HepG2 (cell line): ENCODE results near the gene C16orf87. TPM values are rescaled to one million over a fixed set of nuclear protein-coding genes. Genes with fewer than 3 reads are reported as not detected.
A peak's percentile ranks its signal among the peaks of the same experiment; 100 is the strongest.

Experiments
- HOXA3 ChIP-seq: sonication (generic); formaldehyde crosslinking; IDR thresholded peaks from 2 replicates; pipeline ENCODE4 v1.5.0; 2020; ENCODE audit warnings: missing genetic modification reagents
- KLF13 ChIP-seq: sonication (generic); formaldehyde crosslinking; IDR thresholded peaks from 2 replicates; pipeline ENCODE4 v1.4.0; 2020; ENCODE audit warnings: mild to moderate bottlenecking, missing genetic modification reagents
- SRSF1 ChIP-seq: fragments of 200-400 bp; formaldehyde crosslinking; optimal IDR thresholded peaks from 2 replicates; pipeline ENCODE3; 2017; ENCODE audit warnings: mild to moderate bottlenecking, low read depth, low read length, moderate library complexity
- TCF12 ChIP-seq, 2 experiments: fragments of 450-650 bp in 1 of 2; sonication (generic) in 1 of 2; formaldehyde crosslinking in 1 of 2; IDR thresholded peaks; 2 replicates each; pipeline versions ENCODE4 v1.6.1 to v1.8.0; 2017 to 2022; ENCODE audit warnings: antibody characterized with exemption in 1 of 2, mild to moderate bottlenecking in 1 of 2, missing genetic modification reagents in 1 of 2, moderate library complexity in 1 of 2
- ZNF343 ChIP-seq: sonication (generic); formaldehyde crosslinking; IDR thresholded peaks from 2 replicates; pipeline ENCODE4 v1.4.0; 2020; ENCODE audit warnings: mild to moderate bottlenecking, missing genetic modification reagents
- ZNF777 ChIP-seq: sonication (generic); formaldehyde crosslinking; IDR thresholded peaks from 2 replicates; pipeline ENCODE4 v1.4.0; 2020; ENCODE audit warnings: missing genetic modification reagents
- polyA plus RNA-seq, 8 experiments: library from polyadenylated mRNA; depleted of rRNA in 3 of 8; stranded (reverse) in 7 of 8; unstranded in 1 of 8; fragments of >200 nt; fragmentation: Illumina TruSeq in 4 of 8; extraction: Trizol in 4 of 8; gene quantifications; 2 replicates each; pipeline versions ENCODE4 v1.2.1 to v1.2.3, GENCODE V29; 2011 to 2016; ENCODE audit warnings: low read depth in 4 of 8, missing spikeins in 1 of 8, mixed read lengths in 1 of 8; ENCODE audit not compliant: insufficient read depth in 1 of 8
- total RNA-seq, 5 experiments: library from RNA; depleted of rRNA; stranded (reverse); fragments of >200 nt; fragmentation: Illumina TruSeq; extraction: Trizol; gene quantifications; 2 replicates each; pipeline ENCODE4 v1.2.3, GENCODE V29; 2016; ENCODE audit warnings: low read depth in 1 of 5
- TF ChIP-seq, protein P1 (sequence below): sonication (generic); formaldehyde crosslinking; IDR thresholded peaks from 2 replicates; pipeline ENCODE4 v1.4.0; 2020; ENCODE audit warnings: missing genetic modification reagents, borderline replicate concordance
- TF ChIP-seq, protein P2 (sequence below), 2 experiments: sonication (generic) in 1 of 2; formaldehyde crosslinking in 1 of 2; IDR thresholded peaks; 2 replicates each; pipeline versions ENCODE4 v1.4.0 to v1.6.1; 2018 to 2020; ENCODE audit warnings: missing genetic modification reagents in 2 of 2, borderline replicate concordance in 1 of 2, low read depth in 1 of 2, mild to moderate bottlenecking in 1 of 2, missing biosample characterization in 1 of 2
- TF ChIP-seq, protein P3 (sequence below): IDR thresholded peaks from 2 replicates; pipeline ENCODE4 v1.6.1; 2016; ENCODE audit warnings: missing compliant biosample characterization, missing genetic modification reagents, borderline replicate concordance
- TF ChIP-seq, protein P4 (sequence below): sonication (generic); formaldehyde crosslinking; IDR thresholded peaks from 2 replicates; pipeline ENCODE4 v1.4.0; 2020; ENCODE audit warnings: mild to moderate bottlenecking, missing genetic modification reagents, borderline replicate concordance
- TF ChIP-seq, protein P5 (sequence below): sonication (generic); formaldehyde crosslinking; IDR thresholded peaks from 2 replicates; pipeline ENCODE4 v1.8.1; 2023; ENCODE audit warnings: mild to moderate bottlenecking, moderate library complexity, missing genetic modification reagents
- TF ChIP-seq, protein P6 (sequence below): sonication (generic); formaldehyde crosslinking; IDR thresholded peaks from 2 replicates; pipeline ENCODE4 v1.4.0; 2020; ENCODE audit warnings: missing genetic modification reagents, borderline replicate concordance

Gene C16orf87
- total and polyA plus RNA-seq, 2 of the 13 experiments (the other 11 are each of a cell fraction or from before 2014, with no cell fraction given): 8.6 to 19.5 TPM

DNA sequence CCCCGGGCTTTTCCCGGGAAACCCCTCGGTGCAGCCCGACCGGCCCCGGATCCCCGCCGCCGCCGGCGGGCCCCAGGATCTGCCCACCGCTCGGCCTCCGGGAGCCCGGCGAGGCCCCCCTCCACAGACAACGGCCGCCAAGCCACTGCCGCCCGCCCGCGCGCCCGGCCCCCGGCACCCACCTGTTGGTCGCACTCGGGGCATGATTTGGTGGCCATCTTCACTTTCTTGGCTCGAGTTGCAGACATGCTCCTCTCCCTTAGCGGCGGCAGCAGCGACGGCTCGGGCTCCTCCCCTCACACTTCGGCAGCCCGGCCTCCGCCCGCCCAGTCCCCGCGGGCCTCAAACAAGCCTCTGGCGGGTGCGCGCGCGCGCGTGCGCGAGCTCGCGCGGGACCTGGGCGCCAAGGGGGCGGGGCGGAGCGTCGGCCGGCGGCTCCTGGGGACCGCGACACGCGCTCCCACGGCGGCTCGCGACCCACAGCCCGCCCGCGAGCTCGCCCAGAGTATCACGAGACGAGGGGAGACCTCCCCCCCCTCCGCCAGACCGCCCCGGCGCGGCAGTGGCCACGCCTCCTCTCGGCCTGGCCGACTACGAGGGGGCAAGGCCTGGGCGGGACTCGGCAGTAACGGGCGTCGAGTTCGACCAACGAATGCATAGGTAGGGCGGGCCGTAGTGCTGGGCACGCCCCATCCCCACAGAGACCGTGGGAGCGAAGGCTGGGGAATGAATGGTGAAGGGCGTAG lies at the start of gene C16orf87 (continued):
- TF ChIP-seq, protein P1, sequence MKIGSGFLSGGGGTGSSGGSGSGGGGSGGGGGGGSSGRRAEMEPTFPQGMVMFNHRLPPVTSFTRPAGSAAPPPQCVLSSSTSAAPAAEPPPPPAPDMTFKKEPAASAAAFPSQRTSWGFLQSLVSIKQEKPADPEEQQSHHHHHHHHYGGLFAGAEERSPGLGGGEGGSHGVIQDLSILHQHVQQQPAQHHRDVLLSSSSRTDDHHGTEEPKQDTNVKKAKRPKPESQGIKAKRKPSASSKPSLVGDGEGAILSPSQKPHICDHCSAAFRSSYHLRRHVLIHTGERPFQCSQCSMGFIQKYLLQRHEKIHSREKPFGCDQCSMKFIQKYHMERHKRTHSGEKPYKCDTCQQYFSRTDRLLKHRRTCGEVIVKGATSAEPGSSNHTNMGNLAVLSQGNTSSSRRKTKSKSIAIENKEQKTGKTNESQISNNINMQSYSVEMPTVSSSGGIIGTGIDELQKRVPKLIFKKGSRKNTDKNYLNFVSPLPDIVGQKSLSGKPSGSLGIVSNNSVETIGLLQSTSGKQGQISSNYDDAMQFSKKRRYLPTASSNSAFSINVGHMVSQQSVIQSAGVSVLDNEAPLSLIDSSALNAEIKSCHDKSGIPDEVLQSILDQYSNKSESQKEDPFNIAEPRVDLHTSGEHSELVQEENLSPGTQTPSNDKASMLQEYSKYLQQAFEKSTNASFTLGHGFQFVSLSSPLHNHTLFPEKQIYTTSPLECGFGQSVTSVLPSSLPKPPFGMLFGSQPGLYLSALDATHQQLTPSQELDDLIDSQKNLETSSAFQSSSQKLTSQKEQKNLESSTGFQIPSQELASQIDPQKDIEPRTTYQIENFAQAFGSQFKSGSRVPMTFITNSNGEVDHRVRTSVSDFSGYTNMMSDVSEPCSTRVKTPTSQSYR: peak; percentile 35; the same call in 1 of the 2 replicates
- TF ChIP-seq, protein P2, sequence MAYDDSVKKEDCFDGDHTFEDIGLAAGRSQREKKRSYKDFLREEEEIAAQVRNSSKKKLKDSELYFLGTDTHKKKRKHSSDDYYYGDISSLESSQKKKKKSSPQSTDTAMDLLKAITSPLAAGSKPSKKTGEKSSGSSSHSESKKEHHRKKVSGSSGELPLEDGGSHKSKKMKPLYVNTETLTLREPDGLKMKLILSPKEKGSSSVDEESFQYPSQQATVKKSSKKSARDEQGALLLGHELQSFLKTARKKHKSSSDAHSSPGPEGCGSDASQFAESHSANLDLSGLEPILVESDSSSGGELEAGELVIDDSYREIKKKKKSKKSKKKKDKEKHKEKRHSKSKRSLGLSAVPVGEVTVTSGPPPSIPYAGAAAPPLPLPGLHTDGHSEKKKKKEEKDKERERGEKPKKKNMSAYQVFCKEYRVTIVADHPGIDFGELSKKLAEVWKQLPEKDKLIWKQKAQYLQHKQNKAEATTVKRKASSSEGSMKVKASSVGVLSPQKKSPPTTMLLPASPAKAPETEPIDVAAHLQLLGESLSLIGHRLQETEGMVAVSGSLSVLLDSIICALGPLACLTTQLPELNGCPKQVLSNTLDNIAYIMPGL (CRISPR knock-in tag; IDR thresholded peaks at IDR 0.05; ENCODE audit: borderline replicate concordance in 1 of 2, low read depth in 1 of 2): peak; percentile 38 to 47; a peak in 2 of 4 replicates
- TF ChIP-seq ZNF777 (CRISPR knock-in tag): peak; percentile 62; the same call in 1 of the 2 replicates
- TF ChIP-seq ZNF343: no peak; the same call in 1 of the 2 replicates
- TF ChIP-seq SRSF1: peak; percentile 32
- TF ChIP-seq KLF13 (CRISPR knock-in tag): no peak
- TF ChIP-seq TCF12 (IDR thresholded peaks at IDR 0.05): no peak
- TF ChIP-seq TCF12 (CRISPR knock-in tag; IDR thresholded peaks at IDR 0.05): peak; percentile 44; the same call in 1 of the 2 replicates
- TF ChIP-seq HOXA3 (CRISPR knock-in tag): peak; percentile 70
- TF ChIP-seq, protein P3, sequence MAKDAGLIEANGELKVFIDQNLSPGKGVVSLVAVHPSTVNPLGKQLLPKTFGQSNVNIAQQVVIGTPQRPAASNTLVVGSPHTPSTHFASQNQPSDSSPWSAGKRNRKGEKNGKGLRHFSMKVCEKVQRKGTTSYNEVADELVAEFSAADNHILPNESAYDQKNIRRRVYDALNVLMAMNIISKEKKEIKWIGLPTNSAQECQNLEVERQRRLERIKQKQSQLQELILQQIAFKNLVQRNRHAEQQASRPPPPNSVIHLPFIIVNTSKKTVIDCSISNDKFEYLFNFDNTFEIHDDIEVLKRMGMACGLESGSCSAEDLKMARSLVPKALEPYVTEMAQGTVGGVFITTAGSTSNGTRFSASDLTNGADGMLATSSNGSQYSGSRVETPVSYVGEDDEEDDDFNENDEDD (CRISPR knock-in tag): peak; percentile 86
- TF ChIP-seq, protein P4, sequence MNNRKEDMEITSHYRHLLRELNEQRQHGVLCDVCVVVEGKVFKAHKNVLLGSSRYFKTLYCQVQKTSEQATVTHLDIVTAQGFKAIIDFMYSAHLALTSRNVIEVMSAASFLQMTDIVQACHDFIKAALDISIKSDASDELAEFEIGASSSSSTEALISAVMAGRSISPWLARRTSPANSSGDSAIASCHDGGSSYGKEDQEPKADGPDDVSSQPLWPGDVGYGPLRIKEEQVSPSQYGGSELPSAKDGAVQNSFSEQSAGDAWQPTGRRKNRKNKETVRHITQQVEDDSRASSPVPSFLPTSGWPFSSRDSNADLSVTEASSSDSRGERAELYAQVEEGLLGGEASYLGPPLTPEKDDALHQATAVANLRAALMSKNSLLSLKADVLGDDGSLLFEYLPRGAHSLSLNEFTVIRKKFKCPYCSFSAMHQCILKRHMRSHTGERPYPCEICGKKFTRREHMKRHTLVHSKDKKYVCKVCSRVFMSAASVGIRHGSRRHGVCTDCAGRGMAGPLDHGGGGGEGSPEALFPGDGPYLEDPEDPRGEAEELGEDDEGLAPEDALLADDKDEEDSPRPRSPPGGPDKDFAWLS: no peak
- TF ChIP-seq, protein P5, sequence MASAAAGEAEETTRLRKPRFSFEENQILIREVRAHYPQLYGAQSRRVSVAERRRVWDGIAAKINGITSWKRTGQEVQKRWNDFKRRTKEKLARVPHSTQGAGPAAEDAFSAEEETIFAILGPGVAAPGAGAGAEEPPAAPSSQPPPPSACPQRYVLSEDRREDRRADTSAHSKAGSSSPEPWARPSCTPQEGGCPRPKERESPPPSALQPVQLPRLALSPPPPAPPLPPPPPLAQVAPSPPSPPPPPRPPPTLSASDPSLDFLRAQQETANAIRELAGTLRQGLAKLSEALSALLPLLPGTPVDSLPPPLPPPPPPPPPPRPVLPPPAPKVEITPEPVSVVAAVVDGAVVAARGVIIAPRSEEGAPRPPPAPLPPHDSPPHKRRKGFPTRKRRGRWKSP (CRISPR knock-in tag): no peak
- TF ChIP-seq, protein P6, sequence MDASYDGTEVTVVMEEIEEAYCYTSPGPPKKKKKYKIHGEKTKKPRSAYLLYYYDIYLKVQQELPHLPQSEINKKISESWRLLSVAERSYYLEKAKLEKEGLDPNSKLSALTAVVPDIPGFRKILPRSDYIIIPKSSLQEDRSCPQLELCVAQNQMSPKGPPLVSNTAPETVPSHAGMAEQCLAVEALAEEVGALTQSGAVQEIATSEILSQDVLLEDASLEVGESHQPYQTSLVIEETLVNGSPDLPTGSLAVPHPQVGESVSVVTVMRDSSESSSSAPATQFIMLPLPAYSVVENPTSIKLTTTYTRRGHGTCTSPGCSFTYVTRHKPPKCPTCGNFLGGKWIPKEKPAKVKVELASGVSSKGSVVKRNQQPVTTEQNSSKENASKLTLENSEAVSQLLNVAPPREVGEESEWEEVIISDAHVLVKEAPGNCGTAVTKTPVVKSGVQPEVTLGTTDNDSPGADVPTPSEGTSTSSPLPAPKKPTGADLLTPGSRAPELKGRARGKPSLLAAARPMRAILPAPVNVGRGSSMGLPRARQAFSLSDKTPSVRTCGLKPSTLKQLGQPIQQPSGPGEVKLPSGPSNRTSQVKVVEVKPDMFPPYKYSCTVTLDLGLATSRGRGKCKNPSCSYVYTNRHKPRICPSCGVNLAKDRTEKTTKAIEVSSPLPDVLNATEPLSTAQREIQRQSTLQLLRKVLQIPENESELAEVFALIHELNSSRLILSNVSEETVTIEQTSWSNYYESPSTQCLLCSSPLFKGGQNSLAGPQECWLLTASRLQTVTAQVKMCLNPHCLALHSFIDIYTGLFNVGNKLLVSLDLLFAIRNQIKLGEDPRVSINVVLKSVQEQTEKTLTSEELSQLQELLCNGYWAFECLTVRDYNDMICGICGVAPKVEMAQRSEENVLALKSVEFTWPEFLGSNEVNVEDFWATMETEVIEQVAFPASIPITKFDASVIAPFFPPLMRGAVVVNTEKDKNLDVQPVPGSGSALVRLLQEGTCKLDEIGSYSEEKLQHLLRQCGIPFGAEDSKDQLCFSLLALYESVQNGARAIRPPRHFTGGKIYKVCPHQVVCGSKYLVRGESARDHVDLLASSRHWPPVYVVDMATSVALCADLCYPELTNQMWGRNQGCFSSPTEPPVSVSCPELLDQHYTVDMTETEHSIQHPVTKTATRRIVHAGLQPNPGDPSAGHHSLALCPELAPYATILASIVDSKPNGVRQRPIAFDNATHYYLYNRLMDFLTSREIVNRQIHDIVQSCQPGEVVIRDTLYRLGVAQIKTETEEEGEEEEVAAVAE (CRISPR knock-in tag): peak; percentile 59; the same call in 1 of the 2 replicates
